ENCODE measurements around the gene OR1E1.
"Not testable (repeated sequence)": the region's sequence is repeated elsewhere in the genome, so short reads cannot be mapped to it uniquely, and the experiment has no call there.

OR1E1 gene

GRCh38 chr17:3398310-3398709 is at the start of gene OR1E1:
OR1E1 (minus strand) TSS chr17:3398410; CDS start chr17:3398410, 0 bp downstream.
- DNase-seq (ENCODE audit: low read depth) = no peak

- no peak for DNase-seq (ENCODE audit: low read depth)
Observed at GRCh38 chr17:3447625-3448024, 49.4 kb upstream of the OR1E1 start.

GRCh38 chr17:3440451-3440850 is 42.2 kb upstream of the OR1E1 start:
- no peak for DNase-seq (ENCODE audit: low read depth)

- no peak for DNase-seq (ENCODE audit: low read depth)
Observed at GRCh38 chr17:3438368-3438767, 40.2 kb upstream of the OR1E1 start.

- DNase-seq (ENCODE audit: low read depth) = no peak
Observed at GRCh38 chr17:3433741-3434140, 35.5 kb upstream of the OR1E1 start, which contains the start of gene OR1E2. OR1E2 (minus strand) TSS chr17:3433841; CDS start chr17:3433841, 0 bp downstream.

- DNase-seq (ENCODE audit: low read depth) = not testable (repeated sequence)
Observed at GRCh38 chr17:3433215-3433614, 35.0 kb upstream of the OR1E1 start.

GRCh38 chr17:3418222-3418621 is 20.0 kb upstream of the OR1E1 start:
- DNase-seq (ENCODE audit: low read depth) = no peak

GRCh38 chr17:3415610-3416009 is 17.4 kb upstream of the OR1E1 start:
- DNase-seq (ENCODE audit: low read depth) = no peak

GRCh38 chr17:3412216-3412615 is 14.0 kb upstream of the OR1E1 start:
- not testable (repeated sequence) for DNase-seq (ENCODE audit: low read depth)

- no peak for DNase-seq (ENCODE audit: low read depth)
Observed at GRCh38 chr17:3411070-3411469, 12.9 kb upstream of the OR1E1 start, which contains the start of gene OR3A3. OR3A3 (plus strand) TSS chr17:3411370.

- not testable (repeated sequence) for DNase-seq (ENCODE audit: low read depth)
Observed at GRCh38 chr17:3403856-3404255, 5.6 kb upstream of the OR1E1 start.

GRCh38 chr17:3401786-3402185 is 3.6 kb upstream of the OR1E1 start:
- DNase-seq (ENCODE audit: low read depth) = no peak

- no peak for DNase-seq (ENCODE audit: low read depth)
Observed at GRCh38 chr17:3400055-3400454, 1.8 kb upstream of the OR1E1 start.

GRCh38 chr17:3397801-3398200 is 409 bp downstream of the OR1E1 start:
- DNase-seq (ENCODE audit: low read depth) = not testable (repeated sequence)

- no peak for DNase-seq (ENCODE audit: low read depth)
Observed at GRCh38 chr17:3389791-3390190, 8.4 kb downstream of the OR1E1 start.

GRCh38 chr17:3385869-3386816 is 12.1 kb downstream of the OR1E1 start, which contains the start of gene OR3A2:
OR3A2 (minus strand) TSS chr17:3386308.
- no peak for DNase-seq (ENCODE audit: low read depth)

- DNase-seq (ENCODE audit: low read depth) = no peak
Observed at GRCh38 chr17:3381957-3382356, 16.3 kb downstream of the OR1E1 start.

GRCh38 chr17:3378321-3378720 is 19.9 kb downstream of the OR1E1 start:
- no peak for DNase-seq (ENCODE audit: low read depth)

- DNase-seq (ENCODE audit: low read depth) = not testable (repeated sequence)
Observed at GRCh38 chr17:3371167-3371566, 27.0 kb downstream of the OR1E1 start.
